ENCODE measurements around the gene RBFOX2.

GRCh38 chr22:35841907-35842518 is 186.6 kb downstream of the RBFOX2 start:
- TF ChIP-seq RNF2 (IDR thresholded peaks at IDR 0.05; ENCODE audit: borderline replicate concordance, low read depth) (no peak), CTCF (IDR thresholded peaks at IDR 0.05) (no peak), POLR2A (IDR thresholded peaks at IDR 0.05; ENCODE audit: low read length) (no peak), EP300 (IDR thresholded peaks at IDR 0.05) (no peak), REST (IDR thresholded peaks at IDR 0.05) (no peak), E2F6 (IDR thresholded peaks at IDR 0.05; ENCODE audit: borderline replicate concordance, low read depth) (no peak)
